ENCODE measurements around the gene GUCD1. TPM values are rescaled to one million over a fixed set of nuclear protein-coding genes. Genes with fewer than 3 reads are reported as not detected.

The GUCD1 gene
- total and polyA plus RNA-seq, 2 of the 13 experiments (the other 11 are each of a cell fraction or from before 2014, with no cell fraction given) = 128 to 245 TPM

DNA sequence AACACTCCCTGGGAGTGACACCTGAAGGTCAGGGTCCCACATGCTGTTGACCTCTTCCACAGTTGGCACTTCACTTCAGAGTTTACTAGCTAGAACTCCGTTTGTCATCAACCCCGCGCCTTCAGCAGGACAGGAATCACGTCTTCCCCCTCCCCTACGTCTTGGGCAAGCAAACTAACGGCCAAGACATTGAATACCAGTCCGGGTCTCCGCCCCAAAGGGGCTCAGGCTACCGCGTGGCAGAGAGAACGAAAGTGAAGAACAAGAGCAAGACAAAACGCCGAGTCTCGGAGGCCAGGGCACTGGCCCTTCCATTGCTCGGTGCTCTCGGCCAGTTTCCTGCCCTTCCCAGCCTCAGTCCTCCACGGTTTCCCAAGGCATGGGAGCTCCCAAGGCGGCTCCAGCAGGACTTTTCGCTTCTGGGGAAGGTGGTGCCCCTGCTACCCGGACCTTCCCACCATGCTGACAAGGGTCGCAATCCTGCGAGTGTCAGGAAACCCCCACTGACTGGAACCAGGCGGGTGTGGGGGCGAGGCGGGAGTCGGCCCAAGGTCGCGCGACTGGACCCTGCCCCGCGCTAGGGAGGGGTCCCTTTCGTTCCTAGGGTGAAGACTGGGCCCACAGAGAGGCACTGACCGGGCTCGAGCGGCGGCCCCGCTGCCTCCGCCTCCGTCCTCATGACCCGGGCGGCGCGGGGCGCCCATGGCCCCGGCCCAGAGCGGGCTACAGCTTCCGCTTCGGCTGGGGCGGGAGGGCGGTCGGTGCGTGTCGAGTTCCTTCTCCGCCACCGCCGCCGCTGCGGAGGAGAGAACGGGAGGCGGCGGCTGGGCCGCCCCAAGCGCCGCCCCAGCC, at the start of gene GUCD1 (continued):
- TF ChIP-seq, protein P1, sequence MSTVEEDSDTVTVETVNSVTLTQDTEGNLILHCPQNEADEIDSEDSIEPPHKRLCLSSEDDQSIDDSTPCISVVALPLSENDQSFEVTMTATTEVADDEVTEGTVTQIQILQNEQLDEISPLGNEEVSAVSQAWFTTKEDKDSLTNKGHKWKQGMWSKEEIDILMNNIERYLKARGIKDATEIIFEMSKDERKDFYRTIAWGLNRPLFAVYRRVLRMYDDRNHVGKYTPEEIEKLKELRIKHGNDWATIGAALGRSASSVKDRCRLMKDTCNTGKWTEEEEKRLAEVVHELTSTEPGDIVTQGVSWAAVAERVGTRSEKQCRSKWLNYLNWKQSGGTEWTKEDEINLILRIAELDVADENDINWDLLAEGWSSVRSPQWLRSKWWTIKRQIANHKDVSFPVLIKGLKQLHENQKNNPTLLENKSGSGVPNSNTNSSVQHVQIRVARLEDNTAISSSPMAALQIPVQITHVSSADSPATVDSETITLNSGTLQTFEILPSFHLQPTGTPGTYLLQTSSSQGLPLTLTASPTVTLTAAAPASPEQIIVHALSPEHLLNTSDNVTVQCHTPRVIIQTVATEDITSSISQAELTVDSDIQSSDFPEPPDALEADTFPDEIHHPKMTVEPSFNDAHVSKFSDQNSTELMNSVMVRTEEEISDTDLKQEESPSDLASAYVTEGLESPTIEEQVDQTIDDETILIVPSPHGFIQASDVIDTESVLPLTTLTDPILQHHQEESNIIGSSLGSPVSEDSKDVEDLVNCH (CRISPR knock-in tag; IDR thresholded peaks at IDR 0.05) = no peak
- TF ChIP-seq STAT5B (CRISPR knock-in tag; IDR thresholded peaks at IDR 0.05) (no peak), MEIS2 (CRISPR knock-in tag; IDR thresholded peaks at IDR 0.05) (no peak; the same call in 1 of the 2 replicates), XRCC5 (optimal IDR thresholded peaks at IDR 0.05; ENCODE audit: low read length) (no peak), ZFP82 (CRISPR knock-in tag; IDR thresholded peaks at IDR 0.05; ENCODE audit: borderline replicate concordance) (peak; percentile 7; the same call in 1 of the 2 replicates), SP4 (CRISPR knock-in tag; IDR thresholded peaks at IDR 0.05) (peak; percentile 64), HNRNPUL1 (IDR thresholded peaks at IDR 0.05; ENCODE audit: low read depth, low read length) (no peak), HIVEP1 (CRISPR knock-in tag; IDR thresholded peaks at IDR 0.05) (peak; percentile 56; the same call in 1 of the 2 replicates), ARNT (IDR thresholded peaks at IDR 0.05) (no peak), REPIN1 (CRISPR knock-in tag; IDR thresholded peaks at IDR 0.05; ENCODE audit: borderline replicate concordance, low read depth) (peak; percentile 35; the same call in 1 of the 2 replicates)
- TF ChIP-seq, protein P2, sequence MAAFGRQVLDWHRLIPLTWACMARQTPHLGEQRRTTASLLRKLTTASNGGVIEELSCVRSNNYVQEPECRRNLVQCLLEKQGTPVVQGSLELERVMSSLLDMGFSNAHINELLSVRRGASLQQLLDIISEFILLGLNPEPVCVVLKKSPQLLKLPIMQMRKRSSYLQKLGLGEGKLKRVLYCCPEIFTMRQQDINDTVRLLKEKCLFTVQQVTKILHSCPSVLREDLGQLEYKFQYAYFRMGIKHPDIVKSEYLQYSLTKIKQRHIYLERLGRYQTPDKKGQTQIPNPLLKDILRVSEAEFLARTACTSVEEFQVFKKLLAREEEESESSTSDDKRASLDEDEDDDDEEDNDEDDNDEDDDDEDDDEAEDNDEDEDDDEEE (CRISPR knock-in tag; IDR thresholded peaks at IDR 0.05) = no peak
- TF ChIP-seq, protein P3, sequence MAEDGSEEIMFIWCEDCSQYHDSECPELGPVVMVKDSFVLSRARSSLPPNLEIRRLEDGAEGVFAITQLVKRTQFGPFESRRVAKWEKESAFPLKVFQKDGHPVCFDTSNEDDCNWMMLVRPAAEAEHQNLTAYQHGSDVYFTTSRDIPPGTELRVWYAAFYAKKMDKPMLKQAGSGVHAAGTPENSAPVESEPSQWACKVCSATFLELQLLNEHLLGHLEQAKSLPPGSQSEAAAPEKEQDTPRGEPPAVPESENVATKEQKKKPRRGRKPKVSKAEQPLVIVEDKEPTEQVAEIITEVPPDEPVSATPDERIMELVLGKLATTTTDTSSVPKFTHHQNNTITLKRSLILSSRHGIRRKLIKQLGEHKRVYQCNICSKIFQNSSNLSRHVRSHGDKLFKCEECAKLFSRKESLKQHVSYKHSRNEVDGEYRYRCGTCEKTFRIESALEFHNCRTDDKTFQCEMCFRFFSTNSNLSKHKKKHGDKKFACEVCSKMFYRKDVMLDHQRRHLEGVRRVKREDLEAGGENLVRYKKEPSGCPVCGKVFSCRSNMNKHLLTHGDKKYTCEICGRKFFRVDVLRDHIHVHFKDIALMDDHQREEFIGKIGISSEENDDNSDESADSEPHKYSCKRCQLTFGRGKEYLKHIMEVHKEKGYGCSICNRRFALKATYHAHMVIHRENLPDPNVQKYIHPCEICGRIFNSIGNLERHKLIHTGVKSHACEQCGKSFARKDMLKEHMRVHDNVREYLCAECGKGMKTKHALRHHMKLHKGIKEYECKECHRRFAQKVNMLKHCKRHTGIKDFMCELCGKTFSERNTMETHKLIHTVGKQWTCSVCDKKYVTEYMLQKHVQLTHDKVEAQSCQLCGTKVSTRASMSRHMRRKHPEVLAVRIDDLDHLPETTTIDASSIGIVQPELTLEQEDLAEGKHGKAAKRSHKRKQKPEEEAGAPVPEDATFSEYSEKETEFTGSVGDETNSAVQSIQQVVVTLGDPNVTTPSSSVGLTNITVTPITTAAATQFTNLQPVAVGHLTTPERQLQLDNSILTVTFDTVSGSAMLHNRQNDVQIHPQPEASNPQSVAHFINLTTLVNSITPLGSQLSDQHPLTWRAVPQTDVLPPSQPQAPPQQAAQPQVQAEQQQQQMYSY (CRISPR knock-in tag; IDR thresholded peaks at IDR 0.05) = no peak
- TF ChIP-seq, protein P4, sequence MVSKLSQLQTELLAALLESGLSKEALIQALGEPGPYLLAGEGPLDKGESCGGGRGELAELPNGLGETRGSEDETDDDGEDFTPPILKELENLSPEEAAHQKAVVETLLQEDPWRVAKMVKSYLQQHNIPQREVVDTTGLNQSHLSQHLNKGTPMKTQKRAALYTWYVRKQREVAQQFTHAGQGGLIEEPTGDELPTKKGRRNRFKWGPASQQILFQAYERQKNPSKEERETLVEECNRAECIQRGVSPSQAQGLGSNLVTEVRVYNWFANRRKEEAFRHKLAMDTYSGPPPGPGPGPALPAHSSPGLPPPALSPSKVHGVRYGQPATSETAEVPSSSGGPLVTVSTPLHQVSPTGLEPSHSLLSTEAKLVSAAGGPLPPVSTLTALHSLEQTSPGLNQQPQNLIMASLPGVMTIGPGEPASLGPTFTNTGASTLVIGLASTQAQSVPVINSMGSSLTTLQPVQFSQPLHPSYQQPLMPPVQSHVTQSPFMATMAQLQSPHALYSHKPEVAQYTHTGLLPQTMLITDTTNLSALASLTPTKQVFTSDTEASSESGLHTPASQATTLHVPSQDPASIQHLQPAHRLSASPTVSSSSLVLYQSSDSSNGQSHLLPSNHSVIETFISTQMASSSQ (IDR thresholded peaks at IDR 0.05; ENCODE audit: low read depth) = no peak
- TF ChIP-seq, protein P4 (CRISPR knock-in tag; IDR thresholded peaks at IDR 0.05; ENCODE audit: borderline replicate concordance) = no peak
